Ovary (tissue), 3 donors: ENCODE results near the gene CEP126.

Experiments
- CTCF ChIP-seq, 3 donors: fragments of 450-650 bp in 2 of 3; fragments of 200-600 bp in 1 of 3; IDR thresholded peaks; one replicate each; pipeline versions ENCODE4 v1.5.1 to v1.8.0; 2016 to 2022; ENCODE audit warnings: antibody characterized with exemption in 3 of 3, mild to moderate bottlenecking in 1 of 3
- POLR2A ChIP-seq: fragments of 450-650 bp; IDR thresholded peaks from one replicate; pipeline ENCODE4 v1.6.1; 2017; ENCODE audit warnings: antibody characterized with exemption, mild to moderate bottlenecking, moderate library complexity
- donor health status: DM: no; HTN: no; CAD: no.

GRCh38 chr11:101916422-101916821, 1.6 kb downstream of the CEP126 start, which contains the start of gene ANGPTL5:
- TF ChIP-seq CTCF (IDR thresholded peaks at IDR 0.05), result no peak
- TF ChIP-seq POLR2A, result no peak
